ENCODE results near the gene SPIRE2. TPM values are rescaled to one million over a fixed set of nuclear protein-coding genes. Genes with fewer than 3 reads are reported as not detected.

Gene SPIRE2
- total and polyA plus RNA-seq, 2 donors (not counting 1 experiment from before 2014, with no cell fraction given): 0.59 to 3.8 TPM

- Histone ChIP-seq H3K9ac (ENCODE audit: insufficient read depth, low read length) (no peak overlapping the region), H3K36me3 (ENCODE audit: control insufficient read depth, insufficient read depth, low read length) (peaks cover 15% of the 10 kb centered on the region), H2AFZ (ENCODE audit: low read length) (no peak overlapping the region), H4K20me1 (ENCODE audit: control insufficient read depth, extremely low read depth, insufficient read depth, low read length) (no peaks in the 10 kb centered on the region), H3K79me2 (ENCODE audit: control insufficient read depth, insufficient read depth, low read length) (no peaks in the 10 kb centered on the region), H3K4me2 (ENCODE audit: extremely low read depth, insufficient read depth, low read length) (no peak overlapping the region), H3K27me3 (ENCODE audit: control insufficient read depth, insufficient read depth, low read length) (no peaks in the 10 kb centered on the region), H3K4me1 (ENCODE audit: control insufficient read depth, extremely low read depth, insufficient read depth, low read length) (no peaks in the 10 kb centered on the region), H3K4me3 (replicated peaks in 1 of 4; ENCODE audit: control extremely low read depth in 1 of 4, insufficient read depth in 1 of 4, low read depth in 3 of 4, low read length in 4 of 4) (no peak overlapping the region), H3K27ac (ENCODE audit: insufficient read depth, low read length) (no peak overlapping the region), H3K9me3 (ENCODE audit: control insufficient read depth, insufficient read depth, low read depth, low read length) (no peaks in the 10 kb centered on the region)
- TF ChIP-seq EZH2 (IDR thresholded peaks at IDR 0.05; ENCODE audit: low read length, missing control alignments) (no peak), CTCF (conservative IDR thresholded peaks at IDR 0.05 in 1 of 2, IDR thresholded peaks at IDR 0.05 in 1 of 2; ENCODE audit: low read depth in 1 of 2, low read length in 2 of 2) (no peak)
- DNase-seq (ENCODE audit: low read depth in 2 of 2): no peak
Measured at GRCh38 chr16:89793955-89794354, 34.3 kb upstream of the SPIRE2 start.

GRCh38 chr16:89795676-89796075 is 32.6 kb upstream of the SPIRE2 start:
- no peaks in the 10 kb centered on the region for H3K79me2 ChIP-seq (ENCODE audit: control insufficient read depth, insufficient read depth, low read length)
- H3K4me2 ChIP-seq (ENCODE audit: extremely low read depth, insufficient read depth, low read length): no peak overlapping the region
- H3K27me3 ChIP-seq (ENCODE audit: control insufficient read depth, insufficient read depth, low read length): no peaks in the 10 kb centered on the region
- H2AFZ ChIP-seq (ENCODE audit: low read length): no peak overlapping the region
- H3K9me3 ChIP-seq (ENCODE audit: control insufficient read depth, insufficient read depth, low read depth, low read length): no peaks in the 10 kb centered on the region
- TF ChIP-seq CTCF (conservative IDR thresholded peaks at IDR 0.05 in 1 of 2, IDR thresholded peaks at IDR 0.05 in 1 of 2; ENCODE audit: low read depth in 1 of 2, low read length in 2 of 2) (no peak), EZH2 (IDR thresholded peaks at IDR 0.05; ENCODE audit: low read length, missing control alignments) (no peak)
- no peak overlapping the region for H3K4me3 ChIP-seq (replicated peaks in 1 of 4; ENCODE audit: control extremely low read depth in 1 of 4, insufficient read depth in 1 of 4, low read depth in 3 of 4, low read length in 4 of 4)
- no peak overlapping the region for H3K27ac ChIP-seq (ENCODE audit: insufficient read depth, low read length)
- H3K9ac ChIP-seq (ENCODE audit: insufficient read depth, low read length): no peak overlapping the region
- no peak for DNase-seq (ENCODE audit: low read depth in 2 of 2)
- H3K36me3 ChIP-seq (ENCODE audit: control insufficient read depth, insufficient read depth, low read length): peaks cover 16% of the 10 kb centered on the region
- no peaks in the 10 kb centered on the region for H3K4me1 ChIP-seq (ENCODE audit: control insufficient read depth, extremely low read depth, insufficient read depth, low read length)
- H4K20me1 ChIP-seq (ENCODE audit: control insufficient read depth, extremely low read depth, insufficient read depth, low read length): no peaks in the 10 kb centered on the region

- no peaks in the 10 kb centered on the region for H4K20me1 ChIP-seq (ENCODE audit: control insufficient read depth, extremely low read depth, insufficient read depth, low read length)
- TF ChIP-seq CTCF (conservative IDR thresholded peaks at IDR 0.05 in 1 of 2, IDR thresholded peaks at IDR 0.05 in 1 of 2; ENCODE audit: low read depth in 1 of 2, low read length in 2 of 2): no peak
- TF ChIP-seq EZH2 (IDR thresholded peaks at IDR 0.05; ENCODE audit: low read length, missing control alignments): no peak
Measured at GRCh38 chr16:89796104-89796503, 32.2 kb upstream of the SPIRE2 start.

More at GRCh38 chr16:89796104-89796503, 32.2 kb upstream of the SPIRE2 start:
- Histone ChIP-seq H3K27ac (ENCODE audit: insufficient read depth, low read length) (no peak overlapping the region), H3K27me3 (ENCODE audit: control insufficient read depth, insufficient read depth, low read length) (no peaks in the 10 kb centered on the region), H3K4me2 (ENCODE audit: extremely low read depth, insufficient read depth, low read length) (no peak overlapping the region), H3K4me3 (replicated peaks in 1 of 4; ENCODE audit: control extremely low read depth in 1 of 4, insufficient read depth in 1 of 4, low read depth in 3 of 4, low read length in 4 of 4) (no peak overlapping the region), H2AFZ (ENCODE audit: low read length) (no peak overlapping the region), H3K9ac (ENCODE audit: insufficient read depth, low read length) (no peak overlapping the region), H3K9me3 (ENCODE audit: control insufficient read depth, insufficient read depth, low read depth, low read length) (no peaks in the 10 kb centered on the region), H3K79me2 (ENCODE audit: control insufficient read depth, insufficient read depth, low read length) (no peaks in the 10 kb centered on the region), H3K4me1 (ENCODE audit: control insufficient read depth, extremely low read depth, insufficient read depth, low read length) (no peaks in the 10 kb centered on the region), H3K36me3 (ENCODE audit: control insufficient read depth, insufficient read depth, low read length) (peaks cover 15% of the 10 kb centered on the region)
- DNase-seq (ENCODE audit: low read depth in 2 of 2): no peak

Data from fibroblast of lung (primary cell).